ENCODE data around the gene PAQR9.
A peak's percentile ranks its signal among the peaks of the same experiment; 100 is the strongest.

Gene PAQR9

GRCh38 chr3:143002083-143002712, 38.7 kb upstream of the PAQR9 start:
- Mint-ChIP-seq H3K27ac (peak overlapping the region; percentile 100), H3K27me3 (ENCODE audit: low read depth, poor library complexity) (no peaks in the 10 kb centered on the region), H3K36me3 (ENCODE audit: low read depth) (peaks cover 25% of the 10 kb centered on the region), H3K9me3 (peaks cover 12% of the 10 kb centered on the region), H3K4me3 (peak overlapping the region; percentile 98), H3K4me1 (peaks cover 39% of the 10 kb centered on the region)
- TF ChIP-seq CTCF (IDR thresholded peaks at IDR 0.05): no peak
- DNase-seq: no peak

- peaks cover 6% of the 10 kb centered on the region for H3K9me3 Mint-ChIP-seq
- no peak for TF ChIP-seq CTCF (IDR thresholded peaks at IDR 0.05)
- peak; percentile 91 for DNase-seq
- peaks cover 39% of the 10 kb centered on the region for H3K4me1 Mint-ChIP-seq
- peaks cover 18% of the 10 kb centered on the region for H3K36me3 Mint-ChIP-seq (ENCODE audit: low read depth)
- H3K27me3 Mint-ChIP-seq (ENCODE audit: low read depth, poor library complexity): no peaks in the 10 kb centered on the region
- peak within 1 kb of the TSS; percentile 98 for H3K4me3 Mint-ChIP-seq
- peak within 1 kb of the TSS; percentile 100 for H3K27ac Mint-ChIP-seq
Observed at GRCh38 chr3:143001369-143002082, 38.1 kb upstream of the PAQR9 start, which contains the start of gene U2SURP. Gene U2SURP (plus strand): TSS chr3:143001570. CDS start chr3:143001629, 59 bp downstream.

GRCh38 chr3:143001034-143001368, 37.5 kb upstream of the PAQR9 start:
- no peak for TF ChIP-seq CTCF (IDR thresholded peaks at IDR 0.05)
- peaks cover 1% of the 10 kb centered on the region for H3K9me3 Mint-ChIP-seq
- H3K27ac Mint-ChIP-seq: peak overlapping the region; percentile 100
- DNase-seq: no peak
- peaks cover 39% of the 10 kb centered on the region for H3K4me1 Mint-ChIP-seq
- peak overlapping the region; percentile 98 for H3K4me3 Mint-ChIP-seq
- H3K27me3 Mint-ChIP-seq (ENCODE audit: low read depth, poor library complexity): no peaks in the 10 kb centered on the region
- H3K36me3 Mint-ChIP-seq (ENCODE audit: low read depth): peaks cover 13% of the 10 kb centered on the region

- no peak for DNase-seq
- no peaks in the 10 kb centered on the region for H3K9me3 Mint-ChIP-seq
- peaks cover 39% of the 10 kb centered on the region for H3K4me1 Mint-ChIP-seq
- H3K27me3 Mint-ChIP-seq (ENCODE audit: low read depth, poor library complexity): peaks cover under 1% of the 10 kb centered on the region
- TF ChIP-seq CTCF (IDR thresholded peaks at IDR 0.05): no peak
- H3K27ac Mint-ChIP-seq: peak overlapping the region; percentile 100
- H3K36me3 Mint-ChIP-seq (ENCODE audit: low read depth): peaks cover 8% of the 10 kb centered on the region
- peak overlapping the region; percentile 98 for H3K4me3 Mint-ChIP-seq
Observed at GRCh38 chr3:143000528-143000927, 37.1 kb upstream of the PAQR9 start.

GRCh38 chr3:142999881-143000280, 36.4 kb upstream of the PAQR9 start:
- Mint-ChIP-seq H3K4me1 (peaks cover 38% of the 10 kb centered on the region), H3K36me3 (ENCODE audit: low read depth) (peaks cover 5% of the 10 kb centered on the region), H3K27me3 (ENCODE audit: low read depth, poor library complexity) (peaks cover 3% of the 10 kb centered on the region), H3K4me3 (peak overlapping the region; percentile 98), H3K27ac (peak overlapping the region; percentile 100), H3K9me3 (no peaks in the 10 kb centered on the region)
- no peak for TF ChIP-seq CTCF (IDR thresholded peaks at IDR 0.05)
- no peak for DNase-seq

All from nephron progenitor cell (in vitro differentiated cells).